Measurements from ENCODE around the gene PLEKHO2.
"Not testable (repeated sequence)": the region's sequence is repeated elsewhere in the genome, so short reads cannot be mapped to it uniquely, and the experiment has no call there.

PLEKHO2 gene, protein sequence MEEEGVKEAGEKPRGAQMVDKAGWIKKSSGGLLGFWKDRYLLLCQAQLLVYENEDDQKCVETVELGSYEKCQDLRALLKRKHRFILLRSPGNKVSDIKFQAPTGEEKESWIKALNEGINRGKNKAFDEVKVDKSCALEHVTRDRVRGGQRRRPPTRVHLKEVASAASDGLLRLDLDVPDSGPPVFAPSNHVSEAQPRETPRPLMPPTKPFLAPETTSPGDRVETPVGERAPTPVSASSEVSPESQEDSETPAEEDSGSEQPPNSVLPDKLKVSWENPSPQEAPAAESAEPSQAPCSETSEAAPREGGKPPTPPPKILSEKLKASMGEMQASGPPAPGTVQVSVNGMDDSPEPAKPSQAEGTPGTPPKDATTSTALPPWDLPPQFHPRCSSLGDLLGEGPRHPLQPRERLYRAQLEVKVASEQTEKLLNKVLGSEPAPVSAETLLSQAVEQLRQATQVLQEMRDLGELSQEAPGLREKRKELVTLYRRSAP

DNA sequence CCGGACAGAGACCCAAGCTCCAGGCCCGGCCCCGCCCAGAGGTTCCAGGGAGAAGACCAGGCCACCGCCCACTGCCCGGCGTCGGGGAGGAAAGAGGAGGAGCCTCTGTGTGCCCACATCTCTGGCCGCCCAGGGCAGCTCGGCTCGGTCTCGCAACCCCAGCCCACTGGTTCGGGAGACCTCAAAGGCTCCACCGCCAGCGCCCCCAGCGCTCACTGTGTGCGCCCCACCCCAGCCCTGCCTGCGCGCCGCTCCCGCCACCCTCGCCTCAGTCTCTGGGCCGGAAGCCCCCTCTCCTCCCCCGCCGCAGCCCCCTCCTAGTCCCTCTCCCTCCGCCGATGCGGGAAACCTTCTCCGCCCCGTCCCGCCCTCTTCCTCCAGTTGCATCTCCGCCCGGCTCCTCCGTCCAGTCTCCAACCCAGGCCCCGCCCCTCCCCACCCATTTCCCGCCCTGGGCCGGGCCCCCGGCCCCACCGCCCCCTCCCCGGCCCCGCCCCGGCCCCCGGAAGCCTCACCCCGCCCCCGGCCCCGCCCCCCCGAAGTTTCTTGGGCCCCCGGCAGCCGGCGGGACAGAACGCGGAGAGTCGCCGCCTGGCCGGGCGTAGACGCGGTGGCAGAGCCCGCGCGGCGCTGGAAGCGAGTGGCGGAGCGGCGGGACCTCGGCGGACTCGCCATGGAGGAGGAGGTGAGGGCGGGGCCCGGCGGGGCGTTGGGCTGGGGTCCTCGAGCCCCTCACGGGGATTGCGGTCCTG lies at the start of gene PLEKHO2:
PLEKHO2 (plus strand) TSS at position 572 of the 752 bp plus-strand sequence; CDS start at position 674, 102 bp downstream.
- DNase-seq (ENCODE audit: low read depth), result peak; percentile 81

GRCh38 chr15:64792282-64792681 lies 49.4 kb upstream of the PLEKHO2 start:
- no peak for DNase-seq (ENCODE audit: low read depth)

DNA sequence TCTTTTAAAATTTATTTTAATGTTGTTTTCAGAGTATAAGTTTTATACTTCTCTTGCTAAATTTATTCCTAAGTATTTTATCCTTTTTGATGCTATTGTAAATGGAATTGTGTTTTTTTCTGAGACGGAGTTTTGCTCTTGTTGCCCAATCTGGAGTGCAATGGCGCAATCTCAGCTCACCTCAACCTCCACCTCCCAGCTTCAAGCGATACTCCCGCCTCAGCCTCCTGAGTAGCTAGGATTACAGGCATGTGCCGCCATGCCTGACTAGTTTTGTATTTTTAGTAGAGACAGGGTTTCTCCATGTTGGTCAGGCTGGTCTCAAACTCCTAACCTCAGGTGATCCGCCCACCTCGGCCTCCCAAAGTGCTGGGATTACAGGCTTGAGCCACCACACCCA lies 46.4 kb upstream of the PLEKHO2 start:
- not testable (repeated sequence) for DNase-seq (ENCODE audit: low read depth)

- not testable (repeated sequence) for DNase-seq (ENCODE audit: low read depth)
Observed at GRCh38 chr15:64795921-64796320, 45.8 kb upstream of the PLEKHO2 start.

DNA sequence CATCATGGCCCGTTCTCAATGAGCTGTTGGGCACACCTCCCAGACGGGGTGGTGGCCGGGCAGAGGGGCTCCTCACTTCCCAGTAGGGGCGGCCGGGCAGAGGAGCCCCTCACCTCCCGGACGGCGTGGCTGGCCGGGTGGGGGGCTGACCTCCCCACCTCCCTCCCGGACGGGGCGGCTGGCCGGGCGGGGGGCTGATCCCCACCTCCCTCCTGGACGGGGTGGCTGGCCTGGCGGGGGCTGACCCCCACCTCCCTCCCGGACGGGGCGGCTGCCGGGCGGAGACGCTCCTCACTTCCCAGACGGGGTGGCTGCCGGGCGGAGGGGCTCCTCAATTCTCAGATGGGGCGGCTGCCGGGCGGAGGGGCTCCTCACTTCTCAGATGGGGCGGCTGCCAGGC lies 42.8 kb upstream of the PLEKHO2 start:
- not testable (repeated sequence) for DNase-seq (ENCODE audit: low read depth)

DNA sequence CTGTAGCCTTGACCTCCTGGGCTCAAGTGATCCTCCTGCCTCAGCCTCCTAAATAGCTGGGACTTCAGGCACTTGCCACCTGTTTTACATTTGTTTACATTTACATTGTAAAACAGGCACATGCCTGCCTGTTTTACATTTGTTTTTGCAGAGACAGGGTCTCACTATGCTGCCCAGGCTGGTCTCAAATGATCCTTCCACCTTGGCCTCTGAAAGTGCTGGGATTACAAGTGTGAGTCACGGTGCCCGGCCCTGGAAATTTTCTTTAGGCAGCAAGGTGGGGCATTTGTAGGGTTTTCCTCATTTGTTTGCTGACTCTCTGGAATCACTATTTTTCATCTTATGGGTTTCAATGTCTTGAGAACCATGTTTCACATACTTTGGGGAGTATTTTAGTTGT lies 41.2 kb upstream of the PLEKHO2 start:
- DNase-seq (ENCODE audit: low read depth), result no peak

- no peak for DNase-seq (ENCODE audit: low read depth)
Observed at GRCh38 chr15:64803526-64803925, 38.2 kb upstream of the PLEKHO2 start.

DNA sequence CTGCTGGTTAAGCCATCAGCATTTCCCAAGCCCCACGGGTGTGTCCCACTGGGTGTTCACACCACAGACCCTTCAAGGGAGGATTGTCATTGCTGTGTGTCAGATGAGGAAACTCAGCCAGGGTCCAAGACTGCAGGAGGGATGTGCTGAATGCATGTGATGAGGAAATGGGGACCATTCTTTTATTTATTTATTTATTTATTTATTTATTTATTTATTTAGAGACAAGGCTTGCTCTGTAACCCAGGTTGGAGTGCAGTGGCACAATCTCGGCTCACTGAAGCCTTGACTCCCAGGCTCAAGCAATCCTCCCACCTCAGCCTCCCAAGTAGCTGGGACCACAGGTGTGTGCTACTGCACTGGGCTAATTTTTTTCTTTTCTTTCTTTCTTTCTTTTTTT lies 37.1 kb upstream of the PLEKHO2 start:
- no peak for DNase-seq (ENCODE audit: low read depth)

GRCh38 chr15:64806509-64806908 lies 35.2 kb upstream of the PLEKHO2 start:
- DNase-seq (ENCODE audit: low read depth), result no peak

DNA sequence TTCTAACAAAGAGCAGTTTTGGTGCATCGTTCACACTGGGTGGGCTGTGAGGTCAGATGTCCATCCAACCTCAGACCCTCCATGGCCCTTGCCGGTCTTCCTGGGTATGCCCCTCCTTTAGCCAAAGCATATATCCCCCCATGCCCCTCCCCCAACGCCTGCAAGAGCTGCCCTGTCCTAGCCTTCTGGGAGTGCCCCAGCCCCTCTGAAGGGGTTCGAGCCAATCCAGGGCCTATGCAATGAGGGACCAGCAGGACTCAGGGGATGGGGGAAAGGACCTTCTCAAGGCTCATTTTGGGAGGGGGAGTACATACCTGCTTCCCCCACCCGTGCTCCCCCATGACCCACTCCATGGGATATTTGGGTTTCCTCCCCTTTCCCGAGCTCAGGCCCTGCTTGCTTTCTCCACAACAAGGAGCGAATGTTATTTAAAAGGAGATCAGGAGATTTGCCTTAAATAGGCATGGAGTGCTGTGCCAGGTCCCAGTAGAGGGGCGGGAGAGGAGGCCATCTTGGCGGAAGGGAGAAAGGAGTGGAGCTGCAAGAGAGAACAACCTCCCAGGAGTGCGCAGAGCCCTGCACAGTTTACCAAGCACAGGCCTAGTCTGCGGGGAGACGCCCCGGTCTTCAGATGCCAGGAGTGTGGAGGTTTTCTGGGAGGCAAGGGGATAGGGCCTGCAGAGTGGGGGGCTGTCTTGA lies 34.5 kb upstream of the PLEKHO2 start:
- DNase-seq (ENCODE audit: low read depth), result no peak

GRCh38 chr15:64807751-64808222 lies 33.9 kb upstream of the PLEKHO2 start:
- no peak for DNase-seq (ENCODE audit: low read depth)

GRCh38 chr15:64808785-64809453 lies 32.8 kb upstream of the PLEKHO2 start:
- no peak for DNase-seq (ENCODE audit: low read depth)

DNA sequence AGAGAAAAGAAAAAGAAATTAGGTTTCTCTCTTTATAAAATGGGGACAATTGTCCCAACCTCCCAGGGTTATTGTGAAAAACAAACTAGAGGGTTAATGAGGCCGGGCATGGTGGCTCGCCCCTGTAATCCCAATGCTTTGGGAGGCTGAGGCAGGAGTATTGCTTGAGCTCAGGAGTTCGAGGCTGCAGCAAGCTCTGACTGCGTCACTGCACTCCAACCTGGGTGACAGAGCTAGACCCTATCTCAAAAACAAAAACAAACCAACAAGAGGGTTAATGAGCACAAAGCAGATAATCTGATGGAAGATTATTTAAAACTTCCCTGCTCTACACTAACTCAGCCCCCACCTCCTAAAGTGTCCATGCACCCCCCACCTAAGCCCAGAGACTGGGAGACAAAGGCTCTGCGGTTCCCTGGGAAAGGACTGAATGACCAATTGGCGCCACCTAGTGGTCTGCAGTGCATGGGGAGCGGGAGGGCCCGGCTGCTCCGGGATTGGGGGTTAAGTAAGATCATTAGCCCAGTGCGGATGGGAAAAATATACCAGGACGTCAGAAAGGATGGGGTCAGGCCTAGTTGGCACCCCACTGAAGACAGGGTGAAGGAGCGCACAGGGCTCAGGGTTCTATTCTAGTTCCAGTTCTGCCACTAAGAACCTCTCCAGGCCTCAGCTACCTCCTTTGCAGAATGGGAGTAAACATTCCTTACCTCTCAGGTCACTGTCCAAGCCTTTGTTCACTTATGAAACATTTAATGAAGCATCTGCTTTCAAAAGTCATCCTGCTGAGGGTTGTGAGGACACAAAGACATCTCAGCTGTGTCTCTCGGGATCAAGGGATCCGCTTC lies 31.8 kb upstream of the PLEKHO2 start:
- DNase-seq (ENCODE audit: low read depth), result peak; percentile 31

DNA sequence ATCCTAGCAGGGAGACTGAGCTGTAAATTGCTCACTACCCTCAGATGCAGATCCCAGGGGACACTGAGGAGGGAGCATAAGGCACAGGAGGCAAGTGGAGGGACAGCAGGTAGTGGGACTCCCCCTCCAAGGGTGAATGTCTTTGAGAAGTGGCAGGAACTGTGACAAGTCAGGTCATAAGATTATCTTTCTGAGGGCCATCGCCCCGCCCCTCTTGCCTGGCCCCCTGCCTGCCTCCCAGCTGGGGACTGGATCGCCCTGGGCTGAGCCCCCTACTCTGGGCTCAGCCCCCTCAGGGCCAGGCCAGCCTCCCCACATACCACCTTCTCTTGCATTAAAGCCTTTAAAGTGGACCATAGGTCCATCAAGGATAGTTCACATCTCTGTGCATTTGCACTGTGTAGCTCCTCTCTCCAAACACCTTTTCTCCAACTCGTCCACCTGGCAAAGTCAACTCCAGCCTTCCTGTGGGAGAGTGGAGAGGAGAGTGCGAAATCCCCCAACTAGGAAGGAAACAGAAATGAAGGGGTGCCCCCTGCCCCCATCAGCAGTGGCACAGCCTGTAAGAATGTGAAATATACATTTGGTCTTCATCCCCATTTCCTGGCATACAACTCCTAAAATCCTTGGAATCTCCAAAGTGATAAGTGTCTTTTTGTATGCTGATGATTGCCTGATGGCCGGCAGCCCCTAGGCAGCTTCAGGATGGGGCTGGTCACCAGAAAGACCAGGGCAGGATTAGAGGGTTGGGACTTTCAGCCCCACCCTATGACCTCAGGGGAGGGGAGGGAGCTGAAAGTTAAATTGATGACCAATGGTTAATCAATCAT lies 31.0 kb upstream of the PLEKHO2 start:
- DNase-seq (ENCODE audit: low read depth), result no peak

DNA sequence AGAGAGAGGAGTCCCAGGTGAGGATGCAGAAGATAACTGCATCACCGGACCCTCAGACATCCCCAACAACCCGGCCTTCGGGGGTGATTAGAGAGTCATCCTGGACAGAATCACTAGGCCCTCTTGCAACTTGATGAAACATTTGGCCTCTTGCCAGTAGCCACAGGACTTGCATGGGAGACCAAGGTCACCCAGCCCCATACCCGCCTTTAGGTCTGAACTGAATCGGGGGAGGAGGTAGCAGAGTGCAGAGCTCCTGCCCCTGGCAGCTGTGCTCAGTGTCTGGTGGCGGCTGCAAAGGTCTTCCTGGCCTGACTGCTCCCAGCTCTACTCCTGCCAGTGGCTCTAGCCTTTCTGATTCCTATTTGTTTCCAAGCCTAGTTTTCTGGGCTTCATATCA lies 28.6 kb upstream of the PLEKHO2 start:
- no peak for DNase-seq (ENCODE audit: low read depth)

DNA sequence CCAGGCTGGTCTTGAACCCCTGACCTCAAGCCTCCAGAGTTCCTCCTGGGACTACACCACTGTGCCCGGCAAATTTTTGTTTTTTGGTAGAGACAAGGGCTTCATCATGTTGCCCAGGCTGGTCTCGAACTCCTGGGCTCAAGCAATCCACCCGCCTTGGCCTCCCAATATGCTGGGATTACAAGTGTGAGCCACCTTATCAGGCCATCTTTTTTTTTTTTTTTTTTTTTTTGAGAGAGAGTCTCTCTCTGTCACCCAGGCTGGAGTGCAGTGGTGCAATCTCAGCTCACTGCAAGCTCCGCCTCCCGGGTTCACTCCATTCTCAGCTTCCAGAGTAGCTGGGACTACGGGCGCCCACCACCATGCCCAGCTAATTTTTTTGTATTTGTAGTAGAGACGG lies 27.4 kb upstream of the PLEKHO2 start:
- DNase-seq (ENCODE audit: low read depth), result not testable (repeated sequence)

DNA sequence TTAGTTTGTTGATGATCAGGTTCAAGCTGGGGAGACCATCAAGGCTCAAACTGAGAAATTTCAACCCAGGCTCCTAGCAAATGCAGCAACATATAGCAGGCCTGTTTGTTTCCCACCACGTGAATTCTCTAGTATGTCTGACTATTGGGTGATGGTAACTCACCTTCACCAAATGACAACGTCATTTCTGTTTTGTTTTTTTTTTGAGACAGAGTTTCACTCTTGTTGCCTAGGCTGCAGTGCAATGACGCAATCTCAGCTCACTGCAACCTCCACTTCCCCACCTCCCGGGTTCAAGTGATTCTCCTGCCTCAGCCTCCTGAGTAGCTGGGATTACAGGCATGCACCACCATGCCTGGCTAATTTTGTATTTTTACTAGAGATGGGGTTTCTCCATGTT lies 26.8 kb upstream of the PLEKHO2 start:
- DNase-seq (ENCODE audit: low read depth), result not testable (repeated sequence)

- DNase-seq (ENCODE audit: low read depth), result no peak
Observed at GRCh38 chr15:64816452-64816851, 25.3 kb upstream of the PLEKHO2 start.

- DNase-seq (ENCODE audit: low read depth), result no peak
Observed at GRCh38 chr15:64824929-64825430, 16.7 kb upstream of the PLEKHO2 start.
